WTC11 (cell line): ENCODE data around the gene NMRAL1. TPM values are rescaled to one million over a fixed set of nuclear protein-coding genes. Genes with fewer than 3 reads are reported as not detected.
A peak's percentile ranks its signal among the peaks of the same experiment; 100 is the strongest.

Experiments used
- ATAC-seq: fragments of 200-7000 bp; cut with Tn5 transposase; 2 replicates; pipeline ENCODE4 v1.10.0; 2021; ENCODE audit warnings: mild to moderate bottlenecking, moderate library complexity
- CTCF ChIA-PET: fragments of 300-600 bp; sonication (Branson Sonifier 250); formaldehyde crosslinking; loops from one replicate; lab custom pipeline; 2021; ENCODE audit warnings: antibody characterized with exemption; lab: Charles Lee
- POLR2A ChIA-PET: fragments of 350-600 bp; sonication (Branson Sonifier 250); formaldehyde crosslinking; loops from one replicate; lab custom pipeline; 2021; ENCODE audit warnings: antibody characterized with exemption; lab: Charles Lee
- DNase-seq: peaks from one replicate; pipeline ENCODE4 v3.0.0; 2021; ENCODE audit warnings: low spot score
- H3K27ac Mint-ChIP-seq: 2 replicates; pipeline ENCODE4 v1.8.0; 2021; ENCODE audit warnings: mixed read lengths
- H3K27me3 Mint-ChIP-seq: 2 replicates; pipeline ENCODE4 v1.8.0; 2021; ENCODE audit warnings: low read depth, mild to moderate bottlenecking, moderate library complexity, mixed read lengths
- H3K36me3 Mint-ChIP-seq: 2 replicates; pipeline ENCODE4 v1.8.0; 2021; ENCODE audit warnings: mixed read lengths
- H3K4me1 Mint-ChIP-seq: 2 replicates; pipeline ENCODE4 v1.8.0; 2022; ENCODE audit warnings: mixed read lengths
- H3K4me3 Mint-ChIP-seq: 2 replicates; pipeline ENCODE4 v1.8.0; 2021; ENCODE audit warnings: mild to moderate bottlenecking, moderate library complexity, mixed read lengths
- H3K9me3 Mint-ChIP-seq: 2 replicates; pipeline ENCODE4 v1.8.0; 2021; ENCODE audit warnings: mixed read lengths
- FOXJ3 ChIP-seq: sonication (generic); formaldehyde crosslinking; IDR thresholded peaks from 2 replicates; pipeline ENCODE4 v1.9.0; 2021; ENCODE audit warnings: missing genetic modification reagents, mild to moderate bottlenecking, borderline replicate concordance
- FOXK1 ChIP-seq: sonication (generic); formaldehyde crosslinking; IDR thresholded peaks from 2 replicates; pipeline ENCODE4 v1.8.0; 2022; ENCODE audit warnings: mild to moderate bottlenecking, moderate library complexity, missing genetic modification reagents
- GABPB1 ChIP-seq: sonication (generic); formaldehyde crosslinking; IDR thresholded peaks from 2 replicates; pipeline ENCODE4 v1.8.1; 2023; ENCODE audit warnings: mild to moderate bottlenecking, missing genetic modification reagents
- GRHL2 ChIP-seq: fragments of 250-450 bp; sonication (Bioruptor Pico); IDR thresholded peaks from 2 replicates; pipeline ENCODE4 v1.8.0; 2022; ENCODE audit warnings: mild to moderate bottlenecking, moderate library complexity; ENCODE audit not compliant: insufficient replicate concordance, severe bottlenecking
- HMGXB4 ChIP-seq: sonication (generic); formaldehyde crosslinking; IDR thresholded peaks from 2 replicates; pipeline ENCODE4 v1.8.1; 2023; ENCODE audit warnings: mild to moderate bottlenecking, moderate library complexity, missing genetic modification reagents
- JAZF1 ChIP-seq: fragments of 250-450 bp; sonication (Bioruptor Pico); IDR thresholded peaks from 2 replicates; pipeline ENCODE4 v1.9.0; 2021; ENCODE audit warnings: moderate library complexity, mild to moderate bottlenecking, inconsistent platforms
- JUN ChIP-seq: sonication (generic); formaldehyde crosslinking; IDR thresholded peaks from 2 replicates; pipeline ENCODE4 v1.8.0; 2023; ENCODE audit warnings: mild to moderate bottlenecking, missing genetic modification reagents
- KAT7 ChIP-seq: sonication (generic); formaldehyde crosslinking; IDR thresholded peaks from 2 replicates; pipeline ENCODE4 v1.8.1; 2023; ENCODE audit warnings: missing genetic modification reagents, mild to moderate bottlenecking, borderline replicate concordance
- NFE2L1 ChIP-seq: sonication (generic); formaldehyde crosslinking; IDR thresholded peaks from 2 replicates; pipeline ENCODE4 v1.8.1; 2023; ENCODE audit warnings: missing genetic modification reagents
- RELA ChIP-seq: sonication (generic); formaldehyde crosslinking; IDR thresholded peaks from 2 replicates; pipeline ENCODE4 v1.8.1; 2022; ENCODE audit warnings: missing genetic modification reagents, mild to moderate bottlenecking, borderline replicate concordance
- SMAD3 ChIP-seq: sonication (generic); formaldehyde crosslinking; IDR thresholded peaks from 2 replicates; pipeline ENCODE4 v1.8.0; 2022; ENCODE audit warnings: missing genetic modification reagents, mild to moderate bottlenecking, borderline replicate concordance
- SMAD4 ChIP-seq: sonication (generic); formaldehyde crosslinking; IDR thresholded peaks from 2 replicates; pipeline ENCODE4 v1.8.0; 2022; ENCODE audit warnings: mild to moderate bottlenecking, missing genetic modification reagents
- SOX15 ChIP-seq: fragments of 250-450 bp; sonication (Bioruptor Pico); IDR thresholded peaks from 2 replicates; pipeline ENCODE4 v1.9.0; 2021; ENCODE audit warnings: mild to moderate bottlenecking
- SP1 ChIP-seq: sonication (generic); formaldehyde crosslinking; conservative IDR thresholded peaks from 2 replicates; pipeline ENCODE4 v1.8.1; 2022; ENCODE audit warnings: missing genetic modification reagents
- TEAD4 ChIP-seq: sonication (generic); formaldehyde crosslinking; IDR thresholded peaks from 2 replicates; pipeline ENCODE4 v1.8.0; 2022; ENCODE audit warnings: mild to moderate bottlenecking, missing genetic modification reagents
- USF2 ChIP-seq: sonication (generic); formaldehyde crosslinking; IDR thresholded peaks from 2 replicates; pipeline ENCODE4 v1.8.1; 2023; ENCODE audit warnings: mild to moderate bottlenecking, missing genetic modification reagents, moderate library complexity
- ZBTB21 ChIP-seq: sonication (generic); formaldehyde crosslinking; IDR thresholded peaks from 2 replicates; pipeline ENCODE4 v1.8.1; 2023; ENCODE audit warnings: mild to moderate bottlenecking, missing genetic modification reagents, borderline replicate concordance
- ZBTB43 ChIP-seq: sonication (generic); formaldehyde crosslinking; IDR thresholded peaks from 2 replicates; pipeline ENCODE4 v1.8.1; 2023; ENCODE audit warnings: mild to moderate bottlenecking, missing genetic modification reagents
- ZNF232 ChIP-seq: sonication (generic); formaldehyde crosslinking; IDR thresholded peaks from 2 replicates; pipeline ENCODE4 v1.8.0; 2022; ENCODE audit warnings: mild to moderate bottlenecking, missing genetic modification reagents
- ZNF396 ChIP-seq: fragments of 250-450 bp; sonication (Bioruptor Pico); IDR thresholded peaks from 2 replicates; pipeline ENCODE4 v1.8.0; 2021; ENCODE audit warnings: mild to moderate bottlenecking, moderate library complexity, borderline replicate concordance
- ZNF532 ChIP-seq: fragments of 250-450 bp; sonication (Bioruptor Pico); IDR thresholded peaks from 2 replicates; pipeline ENCODE4 v1.9.0; 2021; ENCODE audit warnings: mild to moderate bottlenecking, borderline replicate concordance
- total RNA-seq: library from RNA; stranded (reverse); gene quantifications from 3 replicates; pipeline ENCODE4 v1.2.3, GENCODE V29; 2021
- TF ChIP-seq, protein P1 (sequence below): sonication (generic); formaldehyde crosslinking; IDR thresholded peaks from 2 replicates; pipeline ENCODE4 v1.8.0; 2022; ENCODE audit warnings: mild to moderate bottlenecking, missing genetic modification reagents
- TF ChIP-seq, protein P2 (sequence below): sonication (generic); formaldehyde crosslinking; IDR thresholded peaks from 2 replicates; pipeline ENCODE4 v1.8.1; 2023; ENCODE audit warnings: mild to moderate bottlenecking, missing genetic modification reagents, borderline replicate concordance
- TF ChIP-seq, protein P3 (sequence below): sonication (generic); formaldehyde crosslinking; IDR thresholded peaks from 2 replicates; pipeline ENCODE4 v1.8.1; 2023; ENCODE audit warnings: mild to moderate bottlenecking, missing genetic modification reagents, moderate library complexity

The NMRAL1 gene
- total RNA-seq, 1 experiment from 2014 or later = 68.1 TPM

- Mint-ChIP-seq H3K9me3 (no peaks in the 10 kb centered on the region), H3K4me3 (peak overlapping the region; percentile 95), H3K36me3 (peaks cover 18% of the 10 kb centered on the region), H3K4me1 (peaks cover 18% of the 10 kb centered on the region), H3K27ac (peak overlapping the region; percentile 91), H3K27me3 (no peaks in the 10 kb centered on the region)
- ChIA-PET POLR2A (no interaction called here), CTCF (interaction anchor here (1.2 kb wide), 1 partner anchor 67 kb away, joined by 3 read pairs; no protein-coding TSS in a partner anchor)
- ATAC-seq (peak; percentile 17; the same call in 1 of the 2 replicates), DNase-seq (peak; percentile 21)
- no peak for TF ChIP-seq ZBTB43
- TF ChIP-seq FOXK1 = no peak
- TF ChIP-seq ZBTB21 = no peak
- TF ChIP-seq ZNF232 (CRISPR knock-in tag) = peak; percentile 69; the same call in 1 of the 2 replicates
- TF ChIP-seq, protein P1, sequence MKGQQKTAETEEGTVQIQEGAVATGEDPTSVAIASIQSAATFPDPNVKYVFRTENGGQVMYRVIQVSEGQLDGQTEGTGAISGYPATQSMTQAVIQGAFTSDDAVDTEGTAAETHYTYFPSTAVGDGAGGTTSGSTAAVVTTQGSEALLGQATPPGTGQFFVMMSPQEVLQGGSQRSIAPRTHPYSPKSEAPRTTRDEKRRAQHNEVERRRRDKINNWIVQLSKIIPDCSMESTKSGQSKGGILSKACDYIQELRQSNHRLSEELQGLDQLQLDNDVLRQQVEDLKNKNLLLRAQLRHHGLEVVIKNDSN = no peak
- TF ChIP-seq GRHL2 (CRISPR knock-in tag) = no peak
- TF ChIP-seq ZNF396 (CRISPR knock-in tag) = no peak
- TF ChIP-seq GABPB1 = peak; percentile 91
- TF ChIP-seq SOX15 = no peak
- TF ChIP-seq USF2 (CRISPR knock-in tag) = 0 out of 2 replicates have a peak, but pooled peaks have one; percentile 2
- TF ChIP-seq JAZF1 (CRISPR knock-in tag) = no peak
- TF ChIP-seq JUN = no peak
- TF ChIP-seq, protein P2, sequence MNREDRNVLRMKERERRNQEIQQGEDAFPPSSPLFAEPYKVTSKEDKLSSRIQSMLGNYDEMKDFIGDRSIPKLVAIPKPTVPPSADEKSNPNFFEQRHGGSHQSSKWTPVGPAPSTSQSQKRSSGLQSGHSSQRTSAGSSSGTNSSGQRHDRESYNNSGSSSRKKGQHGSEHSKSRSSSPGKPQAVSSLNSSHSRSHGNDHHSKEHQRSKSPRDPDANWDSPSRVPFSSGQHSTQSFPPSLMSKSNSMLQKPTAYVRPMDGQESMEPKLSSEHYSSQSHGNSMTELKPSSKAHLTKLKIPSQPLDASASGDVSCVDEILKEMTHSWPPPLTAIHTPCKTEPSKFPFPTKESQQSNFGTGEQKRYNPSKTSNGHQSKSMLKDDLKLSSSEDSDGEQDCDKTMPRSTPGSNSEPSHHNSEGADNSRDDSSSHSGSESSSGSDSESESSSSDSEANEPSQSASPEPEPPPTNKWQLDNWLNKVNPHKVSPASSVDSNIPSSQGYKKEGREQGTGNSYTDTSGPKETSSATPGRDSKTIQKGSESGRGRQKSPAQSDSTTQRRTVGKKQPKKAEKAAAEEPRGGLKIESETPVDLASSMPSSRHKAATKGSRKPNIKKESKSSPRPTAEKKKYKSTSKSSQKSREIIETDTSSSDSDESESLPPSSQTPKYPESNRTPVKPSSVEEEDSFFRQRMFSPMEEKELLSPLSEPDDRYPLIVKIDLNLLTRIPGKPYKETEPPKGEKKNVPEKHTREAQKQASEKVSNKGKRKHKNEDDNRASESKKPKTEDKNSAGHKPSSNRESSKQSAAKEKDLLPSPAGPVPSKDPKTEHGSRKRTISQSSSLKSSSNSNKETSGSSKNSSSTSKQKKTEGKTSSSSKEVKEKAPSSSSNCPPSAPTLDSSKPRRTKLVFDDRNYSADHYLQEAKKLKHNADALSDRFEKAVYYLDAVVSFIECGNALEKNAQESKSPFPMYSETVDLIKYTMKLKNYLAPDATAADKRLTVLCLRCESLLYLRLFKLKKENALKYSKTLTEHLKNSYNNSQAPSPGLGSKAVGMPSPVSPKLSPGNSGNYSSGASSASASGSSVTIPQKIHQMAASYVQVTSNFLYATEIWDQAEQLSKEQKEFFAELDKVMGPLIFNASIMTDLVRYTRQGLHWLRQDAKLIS (CRISPR knock-in tag) = no peak
- no peak for TF ChIP-seq NFE2L1
- no peak for TF ChIP-seq FOXJ3 (CRISPR knock-in tag)
- 0 out of 2 replicates have a peak, but pooled peaks have one; percentile 39 for TF ChIP-seq KAT7 (CRISPR knock-in tag)
- 0 out of 2 replicates have a peak, but pooled peaks have one; percentile 17 for TF ChIP-seq TEAD4 (CRISPR knock-in tag)
- no peak for TF ChIP-seq SP1 (CRISPR knock-in tag)
- TF ChIP-seq RELA (CRISPR knock-in tag) = no peak
- TF ChIP-seq, protein P3, sequence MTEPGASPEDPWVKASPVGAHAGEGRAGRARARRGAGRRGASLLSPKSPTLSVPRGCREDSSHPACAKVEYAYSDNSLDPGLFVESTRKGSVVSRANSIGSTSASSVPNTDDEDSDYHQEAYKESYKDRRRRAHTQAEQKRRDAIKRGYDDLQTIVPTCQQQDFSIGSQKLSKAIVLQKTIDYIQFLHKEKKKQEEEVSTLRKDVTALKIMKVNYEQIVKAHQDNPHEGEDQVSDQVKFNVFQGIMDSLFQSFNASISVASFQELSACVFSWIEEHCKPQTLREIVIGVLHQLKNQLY (CRISPR knock-in tag) = no peak
- no peak for TF ChIP-seq ZNF532 (CRISPR knock-in tag)
- no peak for TF ChIP-seq SMAD4 (CRISPR knock-in tag)
- 0 out of 2 replicates have a peak, but pooled peaks have one; percentile 12 for TF ChIP-seq SMAD3
- peak; percentile 53; the same call in 1 of the 2 replicates for TF ChIP-seq HMGXB4 (CRISPR knock-in tag)
Observed at GRCh38 chr16:4426021-4426684, 48.3 kb downstream of the NMRAL1 start.
